GM23338 (cell line): ENCODE data around the gene CHRNA3. TPM values are rescaled to one million over a fixed set of nuclear protein-coding genes. Genes with fewer than 3 reads are reported as not detected.

ENCODE experiments used
- ATAC-seq: fragments of 200-7000 bp; cut with Tn5 transposase; 3 replicates; pipeline ENCODE4 v1.9.1; 2020
- DNase-seq: peaks from one replicate; pipeline ENCODE4 v3.0.0-alpha.2; 2015; ENCODE audit warnings: low spot score
- H2AFZ ChIP-seq: fragments of 200-600 bp; sonication (generic); 2 replicates; pipeline ENCODE4 v1.8.0; 2016; ENCODE audit warnings: antibody characterized with exemption, mild to moderate bottlenecking, moderate library complexity
- H3F3A ChIP-seq: fragments of 200-600 bp; sonication (generic); replicated peaks from 2 replicates; pipeline ENCODE4 v1.8.0; 2017; ENCODE audit warnings: antibody characterized with exemption, mixed run types, low read depth
- H3K27ac ChIP-seq: fragments of 200-600 bp; sonication (generic); 2 replicates; pipeline ENCODE4 v1.6.1; 2016; ENCODE audit warnings: low read depth
- H3K27me3 ChIP-seq: fragments of 200-600 bp; sonication (generic); 2 replicates; pipeline ENCODE4 v1.8.0; 2016; ENCODE audit warnings: mild to moderate bottlenecking, mixed run types, moderate library complexity; ENCODE audit not compliant: insufficient read depth
- H3K36me3 ChIP-seq: fragments of 200-600 bp; sonication (generic); 2 replicates; pipeline ENCODE4 v1.8.0; 2016; ENCODE audit warnings: mild to moderate bottlenecking; ENCODE audit not compliant: insufficient read depth
- H3K4me1 ChIP-seq: fragments of 200-600 bp; sonication (generic); 2 replicates; pipeline ENCODE4 v1.8.0; 2016; ENCODE audit warnings: mild to moderate bottlenecking, moderate library complexity; ENCODE audit not compliant: insufficient read depth
- H3K4me2 ChIP-seq: fragments of 200-600 bp; sonication (generic); 2 replicates; pipeline ENCODE4 v1.7.1; 2017; ENCODE audit warnings: mixed run types
- H3K4me3 ChIP-seq: fragments of 200-600 bp; sonication (generic); 2 replicates; pipeline ENCODE4 v1.6.1; 2016; ENCODE audit warnings: mixed run types
- H3K79me2 ChIP-seq: fragments of 200-600 bp; sonication (generic); replicated peaks from 2 replicates; pipeline ENCODE4 v1.8.0; 2017; ENCODE audit warnings: mild to moderate bottlenecking; ENCODE audit not compliant: insufficient read depth
- H3K9me2 ChIP-seq: fragments of 200-600 bp; sonication (generic); 2 replicates; pipeline ENCODE4 v1.8.0; 2017; ENCODE audit not compliant: insufficient read depth
- H4K20me1 ChIP-seq: fragments of 200-600 bp; sonication (generic); replicated peaks from 2 replicates; pipeline ENCODE4 v1.8.0; 2017; ENCODE audit warnings: mild to moderate bottlenecking; ENCODE audit not compliant: insufficient read depth
- H3K27ac Mint-ChIP-seq: 2 replicates; pipeline ENCODE4 v1.8.0; 2020; ENCODE audit warnings: inconsistent platforms, mild to moderate bottlenecking, moderate library complexity, mixed read lengths
- H3K27me3 Mint-ChIP-seq: 3 replicates; pipeline ENCODE4 v1.8.0; 2022; ENCODE audit warnings: low read depth, mild to moderate bottlenecking, moderate library complexity, mixed read lengths, inconsistent platforms; ENCODE audit not compliant: insufficient read depth, poor library complexity
- H3K36me3 Mint-ChIP-seq: 3 replicates; pipeline ENCODE4 v1.8.0; 2021; ENCODE audit warnings: low read depth, mild to moderate bottlenecking, inconsistent platforms, moderate library complexity, mixed read lengths
- H3K4me1 Mint-ChIP-seq: 3 replicates; pipeline ENCODE4 v1.8.0; 2020; ENCODE audit warnings: mild to moderate bottlenecking, inconsistent platforms, mixed read lengths
- H3K4me3 Mint-ChIP-seq: 3 replicates; pipeline ENCODE4 v1.8.0; 2021; ENCODE audit warnings: moderate library complexity, mild to moderate bottlenecking, inconsistent platforms, mixed read lengths
- H3K9me3 Mint-ChIP-seq: 3 replicates; pipeline ENCODE4 v1.8.0; 2020; ENCODE audit warnings: moderate library complexity, mild to moderate bottlenecking, inconsistent platforms, mixed read lengths
- CTCF ChIP-seq, 2 experiments: fragments of 200-600 bp in 1 of 2; sonication (generic) in 1 of 2; conservative IDR thresholded peaks; 2 replicates each; pipeline versions ENCODE4 v1.5.1 to v1.6.1; 2016 to 2017; ENCODE audit warnings: antibody characterized with exemption in 2 of 2, low read depth in 2 of 2, mild to moderate bottlenecking in 2 of 2, moderate library complexity in 1 of 2
- ETS1 ChIP-seq: IDR thresholded peaks from 2 replicates; pipeline ENCODE4 v1.6.1; 2016; ENCODE audit warnings: antibody characterized with exemption
- EZH2phosphoT487 ChIP-seq: fragments of 200-600 bp; sonication (generic); IDR thresholded peaks from one replicate; pipeline ENCODE4 v1.8.1; 2018; ENCODE audit warnings: antibody characterized with exemption; ENCODE audit not compliant: unreplicated experiment
- JUNB ChIP-seq: IDR thresholded peaks from one replicate; pipeline ENCODE4 v1.6.1; 2016; ENCODE audit warnings: antibody characterized with exemption; ENCODE audit not compliant: unreplicated experiment
- REST ChIP-seq: IDR thresholded peaks from one replicate; pipeline ENCODE4 v1.6.1; 2018; ENCODE audit warnings: antibody characterized with exemption; ENCODE audit not compliant: unreplicated experiment
- ZNF331 ChIP-seq: fragments of 250-450 bp; sonication (Bioruptor Pico); IDR thresholded peaks from 2 replicates; pipeline ENCODE4 v1.5.0; 2020; ENCODE audit warnings: low read depth, mild to moderate bottlenecking, moderate library complexity
- polyA plus RNA-seq: library from polyadenylated mRNA; unstranded; fragments of >200 nt; fragmentation: Nextera tagmentation; extraction: Ambion mirVana; gene quantifications from 2 replicates; pipeline ENCODE4 v1.2.1, GENCODE V29; 2016
- total RNA-seq: library from RNA; depleted of rRNA; stranded (reverse); fragments of >200 nt; shearing (Covaris generic); gene quantifications from 2 replicates; pipeline ENCODE4 v1.2.3, GENCODE V29; 2014

CHRNA3 gene
- total and polyA plus RNA-seq, 2 experiments from 2014 or later: 2.9 to 3.5 TPM

- Histone ChIP-seq H3K79me2 (peaks cover 96% of the 10 kb centered on the region), H4K20me1 (peaks cover 18% of the 10 kb centered on the region), H2AFZ (no peak overlapping the region), H3K4me2 (no peak overlapping the region), H3K9me2 (no peaks in the 10 kb centered on the region), H3K4me1 (0 out of 2 replicates have a peak, but pooled peaks cover 3% of the 10 kb centered on the region), H3K27me3 (no peaks in the 10 kb centered on the region), H3K27ac (no peak overlapping the region), H3F3A (no peaks in the 10 kb centered on the region), H3K4me3 (no peak overlapping the region), H3K36me3 (no peaks in the 10 kb centered on the region)
- TF ChIP-seq REST (no peak), CTCF (conservative IDR thresholded peaks at IDR 0.05; ENCODE audit: low read depth in 2 of 2) (no peak), EZH2phosphoT487 (no peak)
- ATAC-seq (no peak), DNase-seq (no peak)
- Mint-ChIP-seq H3K9me3 (no peaks in the 10 kb centered on the region), H3K36me3 (no peaks in the 10 kb centered on the region), H3K4me1 (peaks cover 3% of the 10 kb centered on the region; the same call in 2 of the 3 replicates), H3K27ac (no peak overlapping the region), H3K4me3 (no peak overlapping the region), H3K27me3 (peaks cover 2% of the 10 kb centered on the region)
Observed at GRCh38 chr15:78573416-78573815, 47.4 kb downstream of the CHRNA3 start.

GRCh38 chr15:78571382-78571781 lies 49.4 kb downstream of the CHRNA3 start:
- H3K79me2 ChIP-seq: peaks cover 96% of the 10 kb centered on the region
- no peak overlapping the region for H2AFZ ChIP-seq
- no peak overlapping the region for H3K4me2 ChIP-seq
- H3K4me1 Mint-ChIP-seq: peaks cover 11% of the 10 kb centered on the region; the same call in 2 of the 3 replicates
- H3K27ac ChIP-seq: no peak overlapping the region
- TF ChIP-seq JUNB (no peak), REST (no peak), EZH2phosphoT487 (no peak), ETS1 (no peak), ZNF331 (no peak)
- 0 out of 2 replicates have a peak, but pooled peaks cover 11% of the 10 kb centered on the region for H3K4me1 ChIP-seq
- no peaks in the 10 kb centered on the region; the same call in 2 of the 3 replicates for H3K36me3 Mint-ChIP-seq
- DNase-seq (no peak), ATAC-seq (no peak)
- H4K20me1 ChIP-seq: peaks cover 12% of the 10 kb centered on the region
- H3K9me2 ChIP-seq: no peaks in the 10 kb centered on the region
- peaks cover 2% of the 10 kb centered on the region for H3K27me3 Mint-ChIP-seq
- H3K36me3 ChIP-seq: no peaks in the 10 kb centered on the region
- H3F3A ChIP-seq: no peaks in the 10 kb centered on the region
- no peak overlapping the region for H3K27ac Mint-ChIP-seq
- H3K4me3 Mint-ChIP-seq: no peak overlapping the region
- no peak overlapping the region for H3K4me3 ChIP-seq
- no peaks in the 10 kb centered on the region for H3K27me3 ChIP-seq
- H3K9me3 Mint-ChIP-seq: no peaks in the 10 kb centered on the region
